Measurements from ENCODE around the gene PLEKHG4B. TPM values are rescaled to one million over a fixed set of nuclear protein-coding genes. Genes with fewer than 3 reads are reported as not detected.

The PLEKHG4B gene
- total and polyA plus RNA-seq, 2 of the 4 experiments (the other 2 are of a cell fraction): 1.1 TPM

DNA sequence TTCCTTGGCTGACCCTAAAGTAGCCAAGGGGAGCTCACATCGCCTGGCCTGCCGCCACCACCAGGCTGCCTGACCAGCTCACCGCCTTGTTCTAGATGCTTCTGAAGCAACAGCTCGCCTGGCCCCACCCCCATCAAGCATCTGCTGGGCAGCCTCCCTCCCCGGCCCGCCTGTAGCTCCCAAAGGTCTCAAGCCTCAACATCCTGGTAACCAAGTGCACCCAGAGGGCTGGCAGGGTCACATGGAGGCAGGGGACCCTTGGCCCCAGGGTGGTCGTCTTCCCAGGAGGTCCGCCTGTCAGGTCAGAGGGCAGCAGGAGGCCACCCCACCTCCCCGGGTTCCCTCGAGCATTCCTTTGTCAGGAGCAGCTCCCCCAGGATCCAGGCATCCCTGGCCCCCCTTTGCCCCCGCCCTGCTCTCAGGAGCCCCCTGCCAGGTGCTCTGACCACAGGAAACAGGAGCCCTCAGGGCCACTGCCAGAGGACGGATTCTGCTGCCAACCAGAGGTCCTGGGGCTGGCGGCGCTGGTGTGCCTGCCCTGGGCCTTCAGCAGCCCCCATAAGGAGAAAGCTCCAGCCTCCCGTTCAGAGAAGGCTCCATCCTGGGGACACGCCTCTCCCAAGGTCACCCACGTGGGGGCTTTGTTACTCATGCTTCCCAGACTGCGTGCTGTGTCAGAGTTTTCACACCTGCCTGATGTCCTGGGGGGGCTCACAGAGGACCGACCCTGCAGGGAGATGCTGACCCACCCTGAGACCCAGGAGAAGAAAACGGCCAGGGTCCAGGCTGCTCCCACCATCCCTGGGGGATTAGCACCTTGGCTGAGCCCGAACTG, 95.9 kb downstream of the PLEKHG4B start:
- no TSS peak for BruUV-seq (replicated peaks)
- Histone ChIP-seq H4K91ac (ENCODE audit: insufficient read depth, low read depth, low read length) (no peak overlapping the region), H4K5ac (ENCODE audit: low read depth, low read length) (no peak overlapping the region; the same call in 1 of the 2 replicates), H4K8ac (ENCODE audit: low read depth in 2 of 2, low read length in 2 of 2) (peak overlapping the region in 1 of 2 experiments; percentile 72; a peak in 1 of 4 replicates), H3K4me1 (ENCODE audit: control insufficient read depth, insufficient read depth, low read length) (no peaks in the 10 kb centered on the region), H3K36me3 (ENCODE audit: control insufficient read depth, insufficient read depth, low read length) (no peaks in the 10 kb centered on the region), H3K9ac (ENCODE audit: low read depth, low read length) (no peak overlapping the region), H3K27me3 (ENCODE audit: control insufficient read depth, insufficient read depth, low read length) (peaks cover 12% of the 10 kb centered on the region; the same call in 1 of the 2 replicates), H3K4me3 (ENCODE audit: insufficient read depth, low read depth, low read length) (no peak overlapping the region), H3K4ac (ENCODE audit: low read depth, low read length) (peak overlapping the region; percentile 48; the same call in 1 of the 2 replicates), H3K9me1 (ENCODE audit: insufficient read depth, low read length) (peaks cover 3% of the 10 kb centered on the region; the same call in 1 of the 2 replicates), H3K4me2 (ENCODE audit: low read depth, low read length) (no peak overlapping the region; the same call in 1 of the 2 replicates), H3K27ac (ENCODE audit: insufficient read depth, low read length) (no peak overlapping the region), H2AK5ac (ENCODE audit: low read depth, low read length) (peak overlapping the region; percentile 83; the same call in 1 of the 2 replicates), H2BK5ac (ENCODE audit: low read depth, low read length, poor library complexity, severe bottlenecking) (no peak overlapping the region), H2AFZ (replicated peaks; ENCODE audit: low read length, poor library complexity) (peak overlapping the region; percentile 92), H2BK20ac (ENCODE audit: low read depth, low read length) (peak overlapping the region; percentile 71), H3K79me1 (ENCODE audit: low read depth in 1 of 2, low read length in 2 of 2) (no peaks in the 10 kb centered on the region), H3K14ac (replicated peaks; ENCODE audit: low read depth, low read length) (no peak overlapping the region), H4K20me1 (ENCODE audit: insufficient read depth, low read length) (peaks cover 2% of the 10 kb centered on the region; the same call in 1 of the 2 replicates), H3K23ac (ENCODE audit: low read depth, low read length) (no peak overlapping the region), H3K18ac (ENCODE audit: low read depth, low read length) (no peak overlapping the region), H2AK9ac (replicated peaks; ENCODE audit: low read depth, low read length, poor library complexity) (peak overlapping the region; percentile 81), H3K56ac (ENCODE audit: extremely low read depth, insufficient read depth, low read length) (no peak overlapping the region), H2BK15ac (ENCODE audit: low read depth, low read length) (peak overlapping the region; percentile 87; the same call in 1 of the 3 replicates), H3K9me3 (ENCODE audit: control insufficient read depth, insufficient read depth, low read length) (no peaks in the 10 kb centered on the region), H2BK120ac (ENCODE audit: low read depth, low read length) (peak overlapping the region; percentile 4; the same call in 1 of the 2 replicates)
- DNase-seq (no peak), ATAC-seq (ENCODE audit: low read depth) (no peak; the same call in 1 of the 2 replicates)
- dilution Hi-C loops (cut with HindIII; ENCODE audit: low sequenced_read_pairs, unreplicated experiment): no loop called here
- in situ Hi-C loops (cut with MboI; ENCODE audit: low sequenced_read_pairs): no loop called here
- ChIA-PET CTCF (interaction anchor here (0.6 to 1.8 kb wide), 12 partner anchors 9 to 172 kb away, joined by 3 to 19 read pairs (median 5); partner anchors contain the start of genes CCDC127 and SDHA), POLR2A (ENCODE audit: unreplicated experiment) (no interaction called here)
- intact Hi-C loops (cut with micrococcal nuclease): no loop called here
- 67% methylated on average over 10 of the region's 21 CpGs; no CpG with 5 or more reads in 1 of the 2 experiments for WGBS, 2 experiments (ENCODE audit: extremely low coverage in 2 of 2, insufficient read length in 1 of 2)
- TF ChIP-seq POLR2A (IDR thresholded peaks at IDR 0.05; ENCODE audit: low read depth, low read length) (no peak), FOS (IDR thresholded peaks at IDR 0.05; ENCODE audit: low read depth, low read length) (no peak), MXI1 (IDR thresholded peaks at IDR 0.05; ENCODE audit: borderline replicate concordance, low read depth, low read length) (no peak), RCOR1 (IDR thresholded peaks at IDR 0.05; ENCODE audit: insufficient replicate concordance, low read length) (no peak), RAD21 (IDR thresholded peaks at IDR 0.05; ENCODE audit: low read length) (no peak), NFE2L2 (IDR thresholded peaks at IDR 0.05; ENCODE audit: low read depth, low read length) (no peak), CHD1 (IDR thresholded peaks at IDR 0.05; ENCODE audit: low read depth, low read length) (no peak), RFX5 (IDR thresholded peaks at IDR 0.05; ENCODE audit: low read depth, low read length) (no peak), SMC3 (IDR thresholded peaks at IDR 0.05; ENCODE audit: low read depth, low read length) (no peak), BHLHE40 (IDR thresholded peaks at IDR 0.05; ENCODE audit: low read depth, low read length) (no peak)
- TF ChIP-seq, protein P1, sequence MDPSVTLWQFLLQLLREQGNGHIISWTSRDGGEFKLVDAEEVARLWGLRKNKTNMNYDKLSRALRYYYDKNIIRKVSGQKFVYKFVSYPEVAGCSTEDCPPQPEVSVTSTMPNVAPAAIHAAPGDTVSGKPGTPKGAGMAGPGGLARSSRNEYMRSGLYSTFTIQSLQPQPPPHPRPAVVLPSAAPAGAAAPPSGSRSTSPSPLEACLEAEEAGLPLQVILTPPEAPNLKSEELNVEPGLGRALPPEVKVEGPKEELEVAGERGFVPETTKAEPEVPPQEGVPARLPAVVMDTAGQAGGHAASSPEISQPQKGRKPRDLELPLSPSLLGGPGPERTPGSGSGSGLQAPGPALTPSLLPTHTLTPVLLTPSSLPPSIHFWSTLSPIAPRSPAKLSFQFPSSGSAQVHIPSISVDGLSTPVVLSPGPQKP (IDR thresholded peaks at IDR 0.05; ENCODE audit: borderline replicate concordance, low read depth, low read length): no peak
- TF ChIP-seq, protein P2, sequence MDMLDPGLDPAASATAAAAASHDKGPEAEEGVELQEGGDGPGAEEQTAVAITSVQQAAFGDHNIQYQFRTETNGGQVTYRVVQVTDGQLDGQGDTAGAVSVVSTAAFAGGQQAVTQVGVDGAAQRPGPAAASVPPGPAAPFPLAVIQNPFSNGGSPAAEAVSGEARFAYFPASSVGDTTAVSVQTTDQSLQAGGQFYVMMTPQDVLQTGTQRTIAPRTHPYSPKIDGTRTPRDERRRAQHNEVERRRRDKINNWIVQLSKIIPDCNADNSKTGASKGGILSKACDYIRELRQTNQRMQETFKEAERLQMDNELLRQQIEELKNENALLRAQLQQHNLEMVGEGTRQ (IDR thresholded peaks at IDR 0.05; ENCODE audit: low read depth, low read length): no peak
- TF ChIP-seq, protein P3, sequence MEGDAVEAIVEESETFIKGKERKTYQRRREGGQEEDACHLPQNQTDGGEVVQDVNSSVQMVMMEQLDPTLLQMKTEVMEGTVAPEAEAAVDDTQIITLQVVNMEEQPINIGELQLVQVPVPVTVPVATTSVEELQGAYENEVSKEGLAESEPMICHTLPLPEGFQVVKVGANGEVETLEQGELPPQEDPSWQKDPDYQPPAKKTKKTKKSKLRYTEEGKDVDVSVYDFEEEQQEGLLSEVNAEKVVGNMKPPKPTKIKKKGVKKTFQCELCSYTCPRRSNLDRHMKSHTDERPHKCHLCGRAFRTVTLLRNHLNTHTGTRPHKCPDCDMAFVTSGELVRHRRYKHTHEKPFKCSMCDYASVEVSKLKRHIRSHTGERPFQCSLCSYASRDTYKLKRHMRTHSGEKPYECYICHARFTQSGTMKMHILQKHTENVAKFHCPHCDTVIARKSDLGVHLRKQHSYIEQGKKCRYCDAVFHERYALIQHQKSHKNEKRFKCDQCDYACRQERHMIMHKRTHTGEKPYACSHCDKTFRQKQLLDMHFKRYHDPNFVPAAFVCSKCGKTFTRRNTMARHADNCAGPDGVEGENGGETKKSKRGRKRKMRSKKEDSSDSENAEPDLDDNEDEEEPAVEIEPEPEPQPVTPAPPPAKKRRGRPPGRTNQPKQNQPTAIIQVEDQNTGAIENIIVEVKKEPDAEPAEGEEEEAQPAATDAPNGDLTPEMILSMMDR (conservative IDR thresholded peaks at IDR 0.05; ENCODE audit: low read depth, low read length): no peak

All from IMR-90 (cell line).